Globus pallidus (tissue), 1 donor: Measurements from ENCODE around the gene RNU5B-1.
"Not testable (repeated sequence)": the region's sequence is repeated elsewhere in the genome, so short reads cannot be mapped to it uniquely, and the experiment has no call there.

Experiments used
- DNase-seq: peaks from one replicate; pipeline ENCODE4 v3.0.0-alpha.2; 2015; ENCODE audit warnings: low spot score

Gene RNU5B-1

DNA sequence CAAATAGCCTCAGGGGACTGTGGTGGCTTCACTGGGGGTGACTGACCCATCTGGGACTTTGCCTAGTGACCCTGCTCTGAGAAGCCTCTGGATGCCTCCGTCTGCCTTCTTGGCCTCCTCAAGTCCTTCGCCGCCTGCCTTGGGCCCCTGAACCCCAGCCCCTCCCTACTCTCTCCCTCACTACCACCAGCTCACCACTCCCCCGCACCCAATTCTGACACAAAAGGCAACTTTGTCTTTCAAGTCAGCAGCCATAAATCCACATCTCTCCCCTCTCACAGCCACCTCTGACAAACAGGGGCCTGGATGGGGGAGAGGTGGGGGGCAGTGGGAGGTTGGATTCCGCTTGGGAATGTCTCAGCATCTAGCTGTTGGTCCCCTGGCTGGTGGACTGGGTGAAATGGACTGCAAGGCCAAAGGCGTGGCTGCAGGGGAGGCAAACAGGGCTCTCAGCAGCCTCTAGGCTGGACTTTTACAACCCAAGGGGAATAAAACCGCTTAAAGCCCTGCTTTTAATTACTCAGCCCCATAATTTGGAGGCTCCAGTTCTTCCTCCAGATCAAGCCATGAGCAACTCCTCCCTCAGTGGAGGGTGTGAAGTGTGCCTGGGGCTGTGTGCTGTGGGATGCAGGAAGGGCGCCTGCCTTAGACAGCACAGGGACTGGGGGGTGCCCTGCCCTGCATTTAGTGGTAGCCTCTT, 39.9 kb downstream of the RNU5B-1 start:
- no peak for DNase-seq

GRCh38 chr15:65344914-65345275, 40.4 kb downstream of the RNU5B-1 start:
- no peak for DNase-seq

DNA sequence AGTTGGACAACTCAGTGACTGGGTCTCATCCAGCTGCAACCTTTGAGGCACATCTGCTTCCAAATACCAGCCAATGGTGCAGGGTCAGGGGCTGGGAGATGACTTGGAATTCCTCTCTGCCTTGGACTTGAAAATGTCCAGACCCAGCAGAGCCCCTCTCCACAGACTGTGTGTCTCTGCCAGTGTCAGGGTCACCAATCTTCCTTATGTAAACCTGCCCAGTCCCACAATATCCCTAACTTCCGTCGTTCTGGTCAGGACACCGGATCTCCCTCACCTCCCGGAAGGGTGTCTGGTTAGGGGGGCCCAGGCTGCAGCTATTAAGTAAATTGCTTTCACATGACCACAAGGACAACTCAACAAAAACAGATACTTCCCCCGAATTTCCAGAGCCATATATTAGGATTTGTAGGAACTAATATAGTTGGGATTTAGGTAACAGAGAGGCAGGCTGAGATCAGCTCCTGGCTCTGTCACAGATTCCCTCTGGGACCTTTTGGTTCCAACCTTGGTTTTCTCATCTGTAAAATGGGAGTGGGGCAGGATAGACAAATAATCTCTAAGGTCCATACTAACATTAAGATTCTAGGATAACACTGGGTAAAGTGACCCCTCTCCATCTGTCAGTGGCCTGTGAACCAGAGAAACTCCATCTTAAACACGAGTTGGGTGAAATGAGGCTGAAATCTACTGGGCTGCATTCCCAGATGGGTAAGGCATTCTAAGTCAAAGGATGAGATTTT, 42.5 kb downstream of the RNU5B-1 start:
- no peak for DNase-seq

DNA sequence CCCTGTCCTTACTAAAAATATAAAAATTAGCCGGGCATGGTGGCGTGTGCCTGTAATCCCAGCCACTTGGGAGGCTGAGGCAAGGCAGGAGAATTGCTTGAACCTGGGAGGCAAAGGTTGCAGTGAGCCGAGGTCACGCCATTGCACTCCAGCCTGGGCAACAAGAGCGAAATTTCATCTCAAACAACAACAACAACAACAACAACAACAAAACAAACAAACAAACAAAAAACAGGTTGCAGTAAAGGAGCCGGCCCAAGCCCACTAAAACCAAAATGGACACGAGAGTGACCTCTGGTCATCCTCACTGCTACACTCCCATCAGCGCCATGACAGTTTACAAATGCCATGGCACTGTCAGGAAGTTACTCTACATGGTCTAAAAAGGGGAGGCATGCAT, 43.3 kb downstream of the RNU5B-1 start:
- not testable (repeated sequence) for DNase-seq

GRCh38 chr15:65349338-65349737, 44.9 kb downstream of the RNU5B-1 start:
- no peak for DNase-seq

GRCh38 chr15:65351972-65352371, 47.5 kb downstream of the RNU5B-1 start:
- DNase-seq, result not testable (repeated sequence)
